GM12872 (cell line): Measurements from ENCODE around the gene CALCOCO1.

ENCODE experiments used
- CTCF ChIP-seq: IDR thresholded peaks from 3 replicates; pipeline ENCODE4 v1.5.1; 2011; ENCODE audit warnings: low read depth, mild to moderate bottlenecking, low read length, moderate library complexity; ENCODE audit not compliant: insufficient read depth

Gene CALCOCO1

GRCh38 chr12:53736592-53736991 lies 9.3 kb upstream of the CALCOCO1 start:
- no peak for TF ChIP-seq CTCF

GRCh38 chr12:53735556-53735955 lies 8.3 kb upstream of the CALCOCO1 start:
- no peak for TF ChIP-seq CTCF

GRCh38 chr12:53734425-53734824 lies 7.2 kb upstream of the CALCOCO1 start:
- TF ChIP-seq CTCF = no peak

GRCh38 chr12:53733807-53734200 lies 6.6 kb upstream of the CALCOCO1 start:
- TF ChIP-seq CTCF = no peak

- no peak for TF ChIP-seq CTCF
Measured at GRCh38 chr12:53733051-53733806, 6.0 kb upstream of the CALCOCO1 start.

GRCh38 chr12:53729644-53730043 lies 2.4 kb upstream of the CALCOCO1 start:
- no peak for TF ChIP-seq CTCF

GRCh38 chr12:53728206-53728605 lies 954 bp upstream of the CALCOCO1 start:
- no peak for TF ChIP-seq CTCF

- TF ChIP-seq CTCF = no peak
Measured at GRCh38 chr12:53726946-53727309, 324 bp downstream of the CALCOCO1 start.
